Measurements from ENCODE around the gene ADGB. TPM values are rescaled to one million over a fixed set of nuclear protein-coding genes. Genes with fewer than 3 reads are reported as not detected.
"Not testable (repeated sequence)": the region's sequence is repeated elsewhere in the genome, so short reads cannot be mapped to it uniquely, and the experiment has no call there.

The ADGB gene
- polyA plus RNA-seq (ENCODE audit: insufficient read length): not detected

DNA sequence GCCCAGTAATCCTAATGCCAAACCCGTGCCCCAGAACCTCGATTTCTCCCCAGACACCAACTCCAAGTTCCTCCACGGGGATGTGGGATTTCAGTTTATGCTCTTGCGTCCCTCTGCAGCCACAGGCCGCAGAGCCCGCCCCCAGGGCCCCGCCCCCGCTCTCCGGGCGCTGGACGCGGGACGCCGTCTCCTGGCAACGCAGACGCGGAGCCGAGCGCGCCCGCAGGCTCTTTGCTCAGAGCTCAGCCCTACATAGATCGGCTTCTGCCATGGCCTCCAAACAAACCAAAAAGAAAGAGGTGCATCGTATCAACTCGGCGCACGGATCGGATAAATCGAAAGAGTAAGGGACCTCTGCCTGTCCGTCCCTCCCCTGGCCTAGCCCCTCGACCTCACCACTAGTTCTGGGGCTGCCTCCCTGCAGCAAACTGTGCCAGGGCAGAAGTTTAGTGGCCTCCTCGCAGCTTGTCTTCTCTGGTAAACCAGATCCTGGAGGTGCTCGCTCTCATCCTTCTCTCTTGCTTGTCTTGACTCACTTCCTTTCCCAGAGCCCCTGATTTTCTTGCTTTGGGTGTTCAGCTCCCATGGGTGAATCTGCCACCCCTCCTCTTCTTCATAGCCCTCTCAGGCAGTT is at the start of gene ADGB:
Gene ADGB (plus strand): TSS at position 201 of the 634 bp plus-strand sequence. CDS start 69 bp downstream, at position 270.
- no peak for DNase-seq (ENCODE audit: low read depth)

GRCh38 chr6:146550911-146551310 is 47.9 kb upstream of the ADGB start:
- DNase-seq (ENCODE audit: low read depth): no peak

- DNase-seq (ENCODE audit: low read depth): no peak
These were observed 47.2 kb upstream of the ADGB start for GRCh38 chr6:146551545-146551944.

DNA sequence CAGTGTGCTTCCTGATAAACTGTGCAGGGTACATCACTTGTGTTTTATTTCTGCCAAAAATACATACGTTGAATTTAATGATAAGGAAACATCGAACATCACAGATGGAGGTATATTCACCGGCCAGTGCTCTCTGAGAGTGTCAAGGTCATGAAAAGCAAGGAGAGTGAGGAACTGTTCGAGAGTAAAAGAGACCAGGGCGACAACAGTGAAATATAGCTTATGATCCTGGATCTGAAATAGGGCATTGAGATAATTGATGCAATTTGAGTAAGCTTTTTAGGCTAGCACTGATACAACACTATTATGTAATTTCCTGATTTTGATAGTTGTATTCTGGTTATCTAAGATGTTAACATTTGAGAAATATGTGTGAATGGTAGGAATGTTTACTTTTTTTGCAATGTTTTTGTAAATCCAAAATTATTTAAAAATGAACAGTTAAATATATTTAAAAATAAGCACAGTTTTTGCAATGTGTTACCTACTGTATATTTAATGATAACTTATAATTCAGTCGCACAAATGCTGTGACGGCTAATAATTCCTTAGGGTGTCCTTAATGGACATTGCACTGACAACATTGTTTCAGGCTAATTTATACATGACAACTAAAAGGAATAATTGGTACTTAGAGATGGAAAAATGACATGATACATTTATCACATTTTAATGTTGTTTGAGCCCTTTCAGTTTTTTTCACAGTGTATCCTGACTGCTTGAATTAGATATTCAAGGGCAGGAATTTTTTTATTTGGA is 45.2 kb upstream of the ADGB start:
- DNase-seq (ENCODE audit: low read depth): no peak

GRCh38 chr6:146560607-146561006 is 38.2 kb upstream of the ADGB start:
- DNase-seq (ENCODE audit: low read depth): no peak

- not testable (repeated sequence) for DNase-seq (ENCODE audit: low read depth)
These were observed 32.1 kb upstream of the ADGB start for GRCh38 chr6:146566661-146567060.

GRCh38 chr6:146568619-146569018 is 30.2 kb upstream of the ADGB start:
- DNase-seq (ENCODE audit: low read depth): not testable (repeated sequence)

DNA sequence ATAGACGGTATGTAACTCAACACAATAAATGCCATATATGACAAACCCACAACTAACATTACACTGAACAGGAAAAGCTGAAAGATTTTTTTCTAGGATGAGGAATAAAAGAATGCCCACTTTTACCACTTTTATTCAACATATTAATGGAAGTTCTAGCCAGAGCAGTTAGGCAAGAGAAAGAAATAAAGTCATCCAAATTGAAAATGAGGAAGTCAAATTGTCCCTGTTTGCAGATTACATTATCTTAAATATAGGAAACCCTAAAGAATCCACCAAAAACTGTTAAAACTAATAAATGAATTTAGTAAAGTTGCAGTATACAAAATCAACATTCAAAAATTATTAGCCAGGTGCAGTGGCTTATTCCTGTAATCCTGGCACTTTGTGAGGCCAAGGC is 24.6 kb upstream of the ADGB start:
- DNase-seq (ENCODE audit: low read depth): no peak

GRCh38 chr6:146578054-146578453 is 20.7 kb upstream of the ADGB start:
- DNase-seq (ENCODE audit: low read depth): no peak

DNA sequence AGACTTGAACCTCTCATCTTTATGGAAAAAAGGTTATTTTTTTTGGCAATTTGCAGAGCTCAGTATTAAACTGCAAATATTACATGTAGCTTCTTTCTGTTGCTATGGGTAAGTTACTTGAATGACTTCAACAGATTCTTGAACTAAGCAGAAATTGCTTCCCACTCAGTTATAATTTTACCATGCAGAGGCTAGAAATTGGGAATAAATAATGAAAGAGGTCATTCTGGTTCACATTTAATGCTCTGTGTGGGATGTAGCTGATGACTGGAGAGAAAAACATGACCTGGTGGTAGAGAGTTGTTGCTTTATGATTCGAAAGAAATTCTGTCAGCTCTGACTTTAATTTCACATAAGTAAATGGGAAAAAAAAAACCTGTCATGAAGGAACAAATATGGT is 16.8 kb upstream of the ADGB start:
- DNase-seq (ENCODE audit: low read depth): no peak

DNA sequence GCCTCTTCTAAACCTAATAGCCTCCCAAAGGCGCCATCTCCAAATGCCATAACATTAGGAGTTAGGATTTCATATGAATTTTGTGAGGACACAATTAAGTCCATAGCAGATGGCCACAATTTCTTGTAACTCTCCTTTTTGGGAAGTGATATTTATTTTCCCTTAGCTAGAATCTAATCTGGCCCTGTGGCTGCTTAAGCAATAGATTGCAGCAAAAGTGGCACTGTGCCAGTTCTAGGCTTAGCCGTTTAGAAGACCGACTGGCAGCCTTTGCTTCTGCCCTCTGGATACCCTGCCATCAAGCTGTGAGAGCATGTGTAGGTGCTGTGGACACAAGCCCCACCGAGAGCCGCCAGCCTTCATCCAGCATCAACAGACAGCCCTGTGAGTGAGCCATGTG is 15.9 kb upstream of the ADGB start:
- no peak for DNase-seq (ENCODE audit: low read depth)

- no peak for DNase-seq (ENCODE audit: low read depth)
These were observed 14.8 kb upstream of the ADGB start for GRCh38 chr6:146583966-146584365.

DNA sequence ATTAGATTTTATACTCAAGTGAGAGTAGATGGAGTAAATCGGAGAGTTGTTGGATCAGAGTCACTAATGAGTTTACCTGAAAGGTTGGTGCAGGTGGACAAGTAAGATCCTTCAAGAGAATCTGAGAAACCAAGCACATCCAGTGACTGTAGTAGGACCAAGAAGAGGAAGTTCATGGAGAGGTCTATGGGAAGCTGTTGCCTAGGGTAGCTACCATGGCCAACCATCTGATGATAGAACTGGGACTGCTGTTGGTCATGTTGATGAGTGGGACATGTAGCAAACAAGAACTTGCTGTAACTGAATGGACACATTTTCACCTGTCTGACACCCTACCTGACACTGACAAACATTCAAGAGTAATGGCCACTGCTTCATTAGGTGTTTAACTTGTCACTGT is 11.3 kb upstream of the ADGB start:
- no peak for DNase-seq (ENCODE audit: low read depth)

- no peak for DNase-seq (ENCODE audit: low read depth)
These were observed 8.3 kb upstream of the ADGB start for GRCh38 chr6:146590492-146590891.

DNA sequence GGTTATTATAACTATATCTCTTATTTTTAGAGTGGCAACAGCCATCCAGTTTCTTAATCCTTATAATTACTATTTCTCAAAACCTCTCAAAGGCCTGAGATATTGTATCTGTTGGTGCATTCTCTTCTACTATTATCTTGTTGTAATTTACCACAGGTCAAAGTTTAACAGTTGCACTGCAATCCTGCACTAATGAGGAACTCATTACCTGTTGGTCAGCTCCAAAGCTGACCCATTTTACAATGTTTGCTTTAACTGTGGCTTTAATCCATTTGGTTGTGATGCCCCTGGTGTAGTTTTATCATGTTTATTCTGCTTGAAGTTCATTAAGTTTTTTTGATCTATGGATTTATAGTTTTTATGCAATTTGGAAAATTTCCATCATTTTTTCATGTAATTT is 6.3 kb upstream of the ADGB start:
- DNase-seq (ENCODE audit: low read depth): no peak

- DNase-seq (ENCODE audit: low read depth): no peak
These were observed 4.8 kb upstream of the ADGB start for GRCh38 chr6:146593986-146594385.

GRCh38 chr6:146594495-146594894 is 4.3 kb upstream of the ADGB start:
- DNase-seq (ENCODE audit: low read depth): no peak

DNA sequence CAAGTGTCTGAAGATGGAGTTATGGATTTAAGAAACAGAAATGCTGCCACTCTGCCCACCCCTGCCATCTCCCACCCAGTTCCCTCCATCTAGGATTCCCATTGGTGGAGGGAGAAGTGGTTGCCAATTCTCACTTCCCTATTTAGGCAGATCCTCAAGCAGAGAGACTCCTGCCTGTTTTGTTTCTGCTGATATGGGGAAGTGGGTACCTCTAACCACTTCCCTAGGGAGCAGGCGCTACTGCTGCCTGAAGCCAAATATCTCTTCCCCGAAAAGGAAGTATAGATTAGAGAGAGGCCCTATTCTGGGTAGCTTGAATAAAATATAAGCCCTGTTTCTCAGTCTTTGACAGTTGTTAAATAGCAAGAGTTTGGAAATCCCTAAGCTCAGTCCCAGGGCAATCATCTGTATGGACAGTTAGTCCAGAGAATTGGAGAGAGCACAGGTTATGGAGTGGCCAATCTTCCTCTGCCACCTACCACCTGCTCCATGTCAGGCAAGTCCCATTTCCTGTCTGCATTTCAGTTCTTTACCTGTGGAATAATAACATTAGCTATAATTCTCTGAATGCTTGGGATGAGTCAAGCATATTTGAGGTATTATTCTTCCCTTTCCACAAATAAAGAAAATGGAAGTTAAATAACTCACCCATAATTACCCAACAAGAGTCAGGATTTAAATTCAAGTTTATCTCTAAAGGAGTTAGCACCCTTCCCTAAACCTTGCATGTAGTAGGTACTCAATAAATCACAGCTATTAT is 2.6 kb upstream of the ADGB start:
- no peak for DNase-seq (ENCODE audit: low read depth)

DNA sequence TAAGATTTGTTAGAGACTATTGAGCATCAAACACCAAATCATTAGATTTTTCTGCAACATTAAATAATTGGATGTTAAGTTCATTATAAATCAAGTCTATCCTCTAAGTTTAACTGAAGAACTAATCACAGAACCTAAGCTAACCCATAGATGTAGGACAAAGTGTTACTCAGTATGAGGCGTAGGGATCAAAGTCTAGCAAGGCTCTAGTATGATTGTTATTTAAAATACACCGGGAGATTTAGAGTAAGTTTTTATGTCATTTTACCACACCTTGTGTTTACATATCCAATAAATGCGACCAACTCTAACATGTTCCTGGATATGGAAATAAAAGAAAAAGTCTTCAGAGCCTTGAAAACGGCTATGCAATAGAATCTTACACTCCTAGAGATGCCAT is 2.6 kb downstream of the ADGB start:
- DNase-seq (ENCODE audit: low read depth): no peak

GRCh38 chr6:146602526-146602925 is 3.8 kb downstream of the ADGB start:
- DNase-seq (ENCODE audit: low read depth): no peak

GRCh38 chr6:146613947-146614346 is 15.2 kb downstream of the ADGB start:
- no peak for DNase-seq (ENCODE audit: low read depth)

DNA sequence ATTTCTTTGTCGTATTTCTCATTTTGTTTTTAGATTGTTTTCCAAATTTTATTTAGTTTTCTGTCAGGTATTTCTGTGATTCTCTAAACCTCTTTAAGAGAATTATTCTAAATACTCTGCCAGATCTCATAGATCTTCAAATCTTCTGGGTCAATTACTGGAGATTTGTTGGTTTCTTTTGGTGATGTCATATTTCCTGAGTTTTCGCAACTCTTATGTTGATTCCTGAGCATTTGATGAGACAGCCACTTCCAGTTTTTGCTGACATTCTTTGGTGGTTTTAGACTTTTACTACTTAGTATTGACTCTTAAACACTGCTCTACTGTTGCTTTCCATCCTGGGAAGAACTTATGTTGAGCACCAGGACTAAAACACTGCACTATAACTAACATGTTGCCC is 21.9 kb downstream of the ADGB start:
- DNase-seq (ENCODE audit: low read depth): no peak

GRCh38 chr6:146628350-146628749 is 29.6 kb downstream of the ADGB start:
- DNase-seq (ENCODE audit: low read depth): no peak
